KMS-11 (cell line): Measurements from ENCODE around the gene ABHD17A.

ENCODE experiments used
- H2AFZ ChIP-seq: fragments of 200-600 bp; sonication (generic); 2 replicates; pipeline ENCODE4 v1.6.1; 2016; ENCODE audit warnings: antibody characterized with exemption, mixed run types, low read depth
- H3K27ac ChIP-seq: fragments of 200-600 bp; sonication (generic); 2 replicates; pipeline ENCODE4 v1.6.1; 2016; ENCODE audit warnings: mild to moderate bottlenecking, mixed run types
- H3K27me3 ChIP-seq: fragments of 200-600 bp; sonication (generic); 2 replicates; pipeline ENCODE4 v1.6.1; 2017; ENCODE audit warnings: mild to moderate bottlenecking, low read depth, mixed run types, moderate library complexity; ENCODE audit not compliant: insufficient read depth
- H3K36me3 ChIP-seq: fragments of 200-600 bp; sonication (generic); 2 replicates; pipeline ENCODE4 v1.6.1; 2017; ENCODE audit warnings: mild to moderate bottlenecking, mixed run types; ENCODE audit not compliant: insufficient read depth
- H3K4me1 ChIP-seq: fragments of 200-600 bp; sonication (generic); 2 replicates; pipeline ENCODE4 v1.6.1; 2016; ENCODE audit warnings: mild to moderate bottlenecking, low read depth, mixed run types; ENCODE audit not compliant: poor library complexity, severe bottlenecking
- H3K4me2 ChIP-seq: fragments of 200-600 bp; sonication (generic); 2 replicates; pipeline ENCODE4 v1.7.0; 2016; ENCODE audit warnings: mild to moderate bottlenecking, mixed run types
- H3K4me3 ChIP-seq: fragments of 200-600 bp; sonication (generic); IDR thresholded peaks from 2 replicates; pipeline ENCODE4 v1.6.1; 2017; ENCODE audit warnings: low read depth, low read length, mixed read lengths; ENCODE audit not compliant: insufficient read depth
- H3K79me2 ChIP-seq: fragments of 200-600 bp; sonication (generic); 2 replicates; pipeline ENCODE4 v1.6.1; 2016; ENCODE audit warnings: low read depth, mixed run types; ENCODE audit not compliant: insufficient read depth
- H3K9ac ChIP-seq: fragments of 200-600 bp; sonication (generic); 2 replicates; pipeline ENCODE4 v1.6.1; 2016; ENCODE audit warnings: mild to moderate bottlenecking, mixed run types
- H4K20me1 ChIP-seq: fragments of 200-600 bp; sonication (generic); 2 replicates; pipeline ENCODE4 v1.6.1; 2016; ENCODE audit warnings: mild to moderate bottlenecking, mixed run types; ENCODE audit not compliant: insufficient read depth
- CTCF ChIP-seq: fragments of 200-600 bp; sonication (generic); conservative IDR thresholded peaks from 2 replicates; pipeline ENCODE4 v1.6.1; 2017; ENCODE audit warnings: low read depth, mild to moderate bottlenecking, antibody characterized with exemption, low read length, moderate library complexity, mixed read lengths

Gene ABHD17A

GRCh38 chr19:1845642-1846041 lies 39.7 kb downstream of the ABHD17A start:
- H4K20me1 ChIP-seq = 0 out of 2 replicates have a peak, but pooled peaks cover 5% of the 10 kb centered on the region
- H3K27me3 ChIP-seq = no peaks in the 10 kb centered on the region
- H3K79me2 ChIP-seq = peaks cover 71% of the 10 kb centered on the region
- H3K4me1 ChIP-seq = peaks cover 18% of the 10 kb centered on the region
- no peaks in the 10 kb centered on the region for H3K36me3 ChIP-seq
- no peak for TF ChIP-seq CTCF
- H3K4me3 ChIP-seq = no peak overlapping the region
- no peak overlapping the region for H3K9ac ChIP-seq
- no peak overlapping the region for H2AFZ ChIP-seq
- H3K27ac ChIP-seq = no peak overlapping the region
- no peak overlapping the region for H3K4me2 ChIP-seq

GRCh38 chr19:1845125-1845515 lies 40.2 kb downstream of the ABHD17A start:
- H3K9ac ChIP-seq = no peak overlapping the region
- no peak overlapping the region for H3K4me3 ChIP-seq
- no peak overlapping the region for H2AFZ ChIP-seq
- no peak for TF ChIP-seq CTCF
- peaks cover 18% of the 10 kb centered on the region for H3K4me1 ChIP-seq
- H3K4me2 ChIP-seq = no peak overlapping the region
- no peak overlapping the region for H3K27ac ChIP-seq
- H3K79me2 ChIP-seq = peaks cover 71% of the 10 kb centered on the region
- no peaks in the 10 kb centered on the region for H3K27me3 ChIP-seq
- no peaks in the 10 kb centered on the region for H3K36me3 ChIP-seq
- H4K20me1 ChIP-seq = 0 out of 2 replicates have a peak, but pooled peaks cover 5% of the 10 kb centered on the region

- Histone ChIP-seq H3K79me2 (peaks cover 74% of the 10 kb centered on the region), H3K27ac (no peak overlapping the region), H3K4me2 (no peak overlapping the region), H2AFZ (no peak overlapping the region), H3K27me3 (no peaks in the 10 kb centered on the region), H3K4me3 (no peak overlapping the region), H4K20me1 (peaks cover 9% of the 10 kb centered on the region; the same call in 1 of the 2 replicates), H3K9ac (no peak overlapping the region), H3K4me1 (peaks cover 18% of the 10 kb centered on the region), H3K36me3 (no peaks in the 10 kb centered on the region)
- TF ChIP-seq CTCF = no peak
Observed at GRCh38 chr19:1844513-1845124, 40.7 kb downstream of the ABHD17A start.

GRCh38 chr19:1843646-1844394 lies 41.5 kb downstream of the ABHD17A start:
- Histone ChIP-seq H3K27me3 (no peaks in the 10 kb centered on the region), H3K79me2 (peaks cover 80% of the 10 kb centered on the region), H3K4me1 (peaks cover 15% of the 10 kb centered on the region), H3K4me3 (no peak overlapping the region), H3K9ac (no peak overlapping the region), H2AFZ (no peak overlapping the region), H4K20me1 (peaks cover 5% of the 10 kb centered on the region; the same call in 1 of the 2 replicates), H3K4me2 (no peak overlapping the region), H3K27ac (no peak overlapping the region), H3K36me3 (no peaks in the 10 kb centered on the region)
- no peak for TF ChIP-seq CTCF
